Mammary epithelial cell (primary cell): ENCODE data around the gene ARNT2.

Experiments
- CTCF ChIP-seq, 2 donors: IDR thresholded peaks in 1 of 2; conservative IDR thresholded peaks in 1 of 2; 2 replicates each; pipeline ENCODE4 v1.5.1; 2011 to 2012; ENCODE audit warnings: inconsistent platforms in 2 of 2, low read length in 2 of 2, mild to moderate bottlenecking in 2 of 2, control low read depth in 1 of 2, low read depth in 1 of 2; ENCODE audit not compliant: insufficient read depth in 1 of 2; ENCODE audit errors: extremely low read depth in 1 of 2
- EZH2 ChIP-seq: IDR thresholded peaks from 2 replicates; pipeline ENCODE4 v1.6.1; 2012; ENCODE audit warnings: low read length, inconsistent platforms, borderline replicate concordance

- no peak for TF ChIP-seq CTCF (conservative IDR thresholded peaks at IDR 0.05 in 1 of 2, IDR thresholded peaks at IDR 0.05 in 1 of 2; ENCODE audit: extremely low read depth in 1 of 2, insufficient read depth in 1 of 2, low read depth in 1 of 2, low read length in 2 of 2)
- no peak for TF ChIP-seq EZH2
Measured at GRCh38 chr15:80484333-80484864, 80.2 kb downstream of the ARNT2 start.
